ENCODE results near the gene ST8SIA6. TPM values are rescaled to one million over a fixed set of nuclear protein-coding genes. Genes with fewer than 3 reads are reported as not detected.
A peak's percentile ranks its signal among the peaks of the same experiment; 100 is the strongest.

Gene ST8SIA6
- total and polyA plus RNA-seq, 2 of the 8 experiments (the other 6 are each of a cell fraction or from before 2014, with no cell fraction given): 0.70 to 1.1 TPM

DNA sequence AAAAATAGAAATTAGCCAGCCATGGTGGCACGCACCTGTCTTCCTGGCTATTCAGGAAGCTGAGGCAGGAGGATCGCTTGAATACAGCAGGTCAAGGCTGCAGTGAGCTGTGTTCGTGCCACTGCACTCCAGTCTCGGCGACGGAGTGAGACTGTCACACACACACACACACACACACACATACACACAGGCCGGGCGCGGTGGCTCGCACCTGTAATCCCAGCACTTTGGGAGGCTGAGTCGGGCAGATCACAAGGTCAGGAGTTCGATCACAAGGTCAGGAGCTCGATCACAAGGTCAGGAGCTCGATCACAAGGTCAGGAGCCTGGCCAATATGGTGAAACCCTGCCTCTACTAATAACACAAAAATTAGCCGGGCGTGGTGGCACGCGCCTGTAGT lies 68.4 kb downstream of the ST8SIA6 start:
- Histone ChIP-seq H2BK120ac (replicated peaks; ENCODE audit: low read depth, low read length) (no peak overlapping the region), H2BK12ac (ENCODE audit: low read depth, low read length) (0 out of 2 replicates have a peak overlapping the region, but pooled peaks have one; percentile 60), H2BK15ac (ENCODE audit: low read length) (no peak overlapping the region), H2AK5ac (ENCODE audit: low read depth, low read length) (no peak overlapping the region), H3K4me1 (replicated peaks in 1 of 4; ENCODE audit: control insufficient read depth in 3 of 4, insufficient read depth in 4 of 4, low read length in 3 of 4) (peaks cover 0 to 4% (median 0%) of the 10 kb centered on the region in 4 experiments; a peak in 2 of 7 replicates), H3K56ac (replicated peaks; ENCODE audit: insufficient read length, low read depth, low read length) (no peak overlapping the region), H4K20me1 (replicated peaks in 1 of 2; ENCODE audit: control insufficient read depth in 1 of 2, insufficient read depth in 2 of 2, low read length in 2 of 2) (no peaks in the 10 kb centered on the region), H2BK20ac (ENCODE audit: low read length) (no peak overlapping the region), H4K91ac (replicated peaks; ENCODE audit: insufficient read length, low read length) (no peak overlapping the region), H3K18ac (ENCODE audit: extremely low read depth, low read length) (no peak overlapping the region), H3K4me2 (ENCODE audit: insufficient read depth in 1 of 2, low read depth in 2 of 2, low read length in 2 of 2) (no peak overlapping the region), H4K8ac (ENCODE audit: extremely low read depth, insufficient read depth, low read length) (no peak overlapping the region), H3K4ac (replicated peaks; ENCODE audit: insufficient read length, low read depth, low read length) (no peak overlapping the region), H3K14ac (ENCODE audit: insufficient read length) (no peak overlapping the region), H3K23me2 (ENCODE audit: low read depth, low read length) (no peaks in the 10 kb centered on the region), H3K79me2 (ENCODE audit: control insufficient read depth in 1 of 2, insufficient read depth in 2 of 2, low read length in 2 of 2) (no peaks in the 10 kb centered on the region), H3K4me3 (ENCODE audit: extremely low read depth in 1 of 4, insufficient read depth in 2 of 4, low read depth in 3 of 4, low read length in 4 of 4) (no peak overlapping the region), H3K79me1 (ENCODE audit: low read depth, low read length) (no peaks in the 10 kb centered on the region), H3K36me3 (ENCODE audit: control insufficient read depth in 2 of 4, insufficient read depth in 4 of 4, low read length in 3 of 4) (no peaks in the 10 kb centered on the region), H3K27me3 (replicated peaks in 1 of 4; ENCODE audit: control insufficient read depth in 3 of 4, extremely low read depth in 1 of 4, insufficient read depth in 3 of 4, low read length in 3 of 4) (no peaks in the 10 kb centered on the region), H2AFZ (ENCODE audit: low read length) (no peak overlapping the region), H2BK5ac (ENCODE audit: low read depth, low read length) (no peak overlapping the region), H3K9me3 (ENCODE audit: insufficient read depth in 2 of 2, low read depth in 1 of 2, low read length in 1 of 2) (no peaks in the 10 kb centered on the region), H3K23ac (ENCODE audit: insufficient read length) (no peak overlapping the region), H3K27ac (ENCODE audit: low read depth, low read length) (no peak overlapping the region), H4K5ac (ENCODE audit: insufficient read length, low read depth, low read length) (no peak overlapping the region), H3K9ac (replicated peaks in 1 of 4; ENCODE audit: extremely low read depth in 1 of 4, low read depth in 3 of 4, low read length in 3 of 4) (no peak overlapping the region)
- CTCF ChIA-PET (ENCODE audit: partially characterized antibody): interaction anchor here (1.0 to 7.1 kb wide), 3 partner anchors 10 to 24 kb away, joined by 3 to 71 read pairs (median 12); no protein-coding TSS in a partner anchor
- no peak for DNase-seq (ENCODE audit: low read depth in 1 of 2, low spot score in 2 of 2)
- no peak for FAIRE-seq
- POLR2A ChIA-PET (ENCODE audit: partially characterized antibody): no interaction called here
- TF ChIP-seq BRCA1 (IDR thresholded peaks at IDR 0.05; ENCODE audit: low read depth, low read length): no peak
- no peak for TF ChIP-seq NRF1 (IDR thresholded peaks at IDR 0.05; ENCODE audit: low read depth, low read length)
- no peak for TF ChIP-seq CEBPB (IDR thresholded peaks at IDR 0.05; ENCODE audit: low read depth, low read length)
- TF ChIP-seq POLR2AphosphoS5 (IDR thresholded peaks at IDR 0.05; ENCODE audit: low read depth, low read length): no peak
- TF ChIP-seq RAD21 (IDR thresholded peaks at IDR 0.05 in 1 of 2, conservative IDR thresholded peaks at IDR 0.05 in 1 of 2; ENCODE audit: low read depth in 2 of 2, low read length in 2 of 2): no peak
- TF ChIP-seq YY1 (IDR thresholded peaks at IDR 0.05; ENCODE audit: low read depth, low read length): no peak
- TF ChIP-seq, protein P1, sequence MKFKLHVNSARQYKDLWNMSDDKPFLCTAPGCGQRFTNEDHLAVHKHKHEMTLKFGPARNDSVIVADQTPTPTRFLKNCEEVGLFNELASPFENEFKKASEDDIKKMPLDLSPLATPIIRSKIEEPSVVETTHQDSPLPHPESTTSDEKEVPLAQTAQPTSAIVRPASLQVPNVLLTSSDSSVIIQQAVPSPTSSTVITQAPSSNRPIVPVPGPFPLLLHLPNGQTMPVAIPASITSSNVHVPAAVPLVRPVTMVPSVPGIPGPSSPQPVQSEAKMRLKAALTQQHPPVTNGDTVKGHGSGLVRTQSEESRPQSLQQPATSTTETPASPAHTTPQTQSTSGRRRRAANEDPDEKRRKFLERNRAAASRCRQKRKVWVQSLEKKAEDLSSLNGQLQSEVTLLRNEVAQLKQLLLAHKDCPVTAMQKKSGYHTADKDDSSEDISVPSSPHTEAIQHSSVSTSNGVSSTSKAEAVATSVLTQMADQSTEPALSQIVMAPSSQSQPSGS (IDR thresholded peaks at IDR 0.05; ENCODE audit: low read length): no peak
- no peak for TF ChIP-seq SIN3A (conservative IDR thresholded peaks at IDR 0.05 in 1 of 2, IDR thresholded peaks at IDR 0.05 in 1 of 2; ENCODE audit: low read depth in 1 of 2, low read length in 2 of 2)
- no peak for TF ChIP-seq CHD1 (IDR thresholded peaks at IDR 0.05; ENCODE audit: low read depth, low read length)
- TF ChIP-seq JUN (IDR thresholded peaks at IDR 0.05; ENCODE audit: low read depth, low read length): no peak
- TF ChIP-seq SAP30 (IDR thresholded peaks at IDR 0.05; ENCODE audit: insufficient read depth, insufficient replicate concordance, low read length): no peak
- no peak for TF ChIP-seq KDM4A (IDR thresholded peaks at IDR 0.05; ENCODE audit: low read depth, low read length, severe bottlenecking)
- no peak for TF ChIP-seq TEAD4 (IDR thresholded peaks at IDR 0.05; ENCODE audit: low read depth, low read length)
- 95% methylated on average over 18 of the region's 18 CpGs; no CpG with 5 or more reads in 1 of the 2 experiments for WGBS, 2 experiments (ENCODE audit: extremely low coverage in 1 of 2, insufficient coverage in 1 of 2, insufficient read length in 1 of 2, insufficient replicate concordance in 2 of 2, low coverage in 1 of 2, low lambda C conversion rate in 2 of 2, missing lambda C conversion rate in 1 of 2)

Measured in H1 (cell line).